B cell (primary cell): ENCODE results near the gene OTOR. TPM values are rescaled to one million over a fixed set of nuclear protein-coding genes. Genes with fewer than 3 reads are reported as not detected.

Experiments used
- ATAC-seq: fragments of 200-7000 bp; cut with Tn5 transposase; one replicate; pipeline ENCODE4 v1.10.0; 2021; ENCODE audit warnings: low read depth, mild to moderate bottlenecking, moderate number of reproducible peaks, moderate library complexity
- CTCF ChIA-PET: fragments of 350-600 bp; sonication (Branson Sonifier 250); formaldehyde crosslinking; loops from one replicate; lab custom pipeline; 2021; ENCODE audit warnings: antibody characterized with exemption, inconsistent platforms; lab: Charles Lee
- POLR2A ChIA-PET: fragments of 350-600 bp; sonication (Branson Sonifier 250); formaldehyde crosslinking; loops from one replicate; lab custom pipeline; 2021; ENCODE audit warnings: antibody characterized with exemption; lab: Charles Lee
- DNase-seq: peaks from one replicate; pipeline ENCODE4 v3.0.0; 2013
- H2AFZ ChIP-seq: 2 replicates; pipeline ENCODE4 v1.6.1; 2012; ENCODE audit warnings: mild to moderate bottlenecking, low read depth, low read length; ENCODE audit not compliant: insufficient read depth, poor library complexity, severe bottlenecking
- H3K27ac ChIP-seq, 2 donors: 1 replicate in 1 of 2; 2 replicates in 1 of 2; pipeline ENCODE4 v1.5.1; 2012 to 2013; ENCODE audit warnings: low read length in 2 of 2, mild to moderate bottlenecking in 2 of 2, moderate library complexity in 1 of 2
- H3K27me3 ChIP-seq, 4 experiments: fragments of 200-600 bp in 1 of 4; sonication (generic) in 1 of 4; replicated peaks in 1 of 4; 1 replicate in 2 of 4; 2 replicates in 2 of 4; pipeline versions ENCODE4 v1.6.1 to v1.7.0; 2013 to 2016; ENCODE audit warnings: low read length in 3 of 4, mild to moderate bottlenecking in 2 of 4, mixed read lengths in 1 of 4, moderate library complexity in 1 of 4; ENCODE audit not compliant: insufficient read depth in 4 of 4, control insufficient read depth in 3 of 4; ENCODE audit errors: control extremely low read depth in 1 of 4
- H3K36me3 ChIP-seq, 2 experiments: replicated peaks in 1 of 2; 1 replicate in 1 of 2; 2 replicates in 1 of 2; pipeline versions ENCODE4 v1.6.1 to v1.7.1; 2013; ENCODE audit warnings: low read length in 1 of 2; ENCODE audit not compliant: insufficient read depth in 2 of 2, control insufficient read depth in 1 of 2; ENCODE audit errors: control extremely low read depth in 1 of 2, extremely low read depth in 1 of 2
- H3K4me1 ChIP-seq, 2 donors: fragments of 200-600 bp in 1 of 2; sonication (generic) in 1 of 2; 1 replicate in 1 of 2; 2 replicates in 1 of 2; pipeline versions ENCODE4 v1.5.1 to v1.6.1; 2013 to 2017; ENCODE audit warnings: low read length in 2 of 2; ENCODE audit not compliant: control insufficient read depth in 2 of 2, insufficient read depth in 2 of 2
- H3K4me2 ChIP-seq: replicated peaks from 2 replicates; pipeline ENCODE3; 2012; ENCODE audit warnings: mild to moderate bottlenecking, low read depth, low read length; ENCODE audit not compliant: poor library complexity, severe bottlenecking
- H3K4me3 ChIP-seq, 5 experiments: fragments of 200-600 bp in 1 of 5; sonication (generic) in 1 of 5; 1 replicate in 3 of 5; 2 replicates in 2 of 5; pipeline versions ENCODE4 v1.5.1 to v1.7.0; 2011 to 2016; ENCODE audit warnings: low read length in 4 of 5, mild to moderate bottlenecking in 4 of 5, low read depth in 2 of 5, control low read depth in 1 of 5, moderate library complexity in 1 of 5; ENCODE audit not compliant: insufficient read depth in 1 of 5; ENCODE audit errors: control extremely low read depth in 1 of 5, extremely low read depth in 1 of 5
- H3K79me2 ChIP-seq: fragments of 200-600 bp; sonication (generic); one replicate; pipeline ENCODE4 v1.6.0; 2016; ENCODE audit warnings: low read length; ENCODE audit not compliant: control insufficient read depth, insufficient read depth
- H3K9ac ChIP-seq: fragments of 200-600 bp; sonication (generic); 2 replicates; pipeline ENCODE4 v1.6.1; 2017; ENCODE audit warnings: mild to moderate bottlenecking, low read length, moderate library complexity
- H3K9me3 ChIP-seq, 3 donors: one replicate each; pipeline versions ENCODE4 v1.6.1 to v1.7.1; 2013; ENCODE audit warnings: low read length in 2 of 3; ENCODE audit not compliant: control insufficient read depth in 2 of 3, insufficient read depth in 1 of 3; ENCODE audit errors: control extremely low read depth in 1 of 3
- H4K20me1 ChIP-seq: 2 replicates; pipeline ENCODE4 v1.6.0; 2012; ENCODE audit warnings: mild to moderate bottlenecking, low read length; ENCODE audit not compliant: insufficient read depth, control insufficient read depth, poor library complexity, severe bottlenecking
- H3K27ac Mint-ChIP-seq: one replicate; pipeline ENCODE4 v1.8.0; 2021; ENCODE audit warnings: mixed read lengths
- H3K27me3 Mint-ChIP-seq: one replicate; pipeline ENCODE4 v1.8.0; 2021; ENCODE audit warnings: mixed read lengths
- H3K4me1 Mint-ChIP-seq: one replicate; pipeline ENCODE4 v1.8.0; 2021; ENCODE audit warnings: mixed read lengths
- H3K4me3 Mint-ChIP-seq: one replicate; pipeline ENCODE4 v1.8.0; 2021; ENCODE audit warnings: mixed read lengths
- H3K9me3 Mint-ChIP-seq: one replicate; pipeline ENCODE4 v1.8.0; 2022; ENCODE audit warnings: mixed read lengths; ENCODE audit not compliant: insufficient read depth
- CTCF ChIP-seq: fragments of 200-600 bp; IDR thresholded peaks from one replicate; pipeline ENCODE4 v1.8.0; 2022; ENCODE audit warnings: antibody characterized with exemption, mild to moderate bottlenecking
- EZH2 ChIP-seq: IDR thresholded peaks from 2 replicates; pipeline ENCODE4 v1.6.1; 2012; ENCODE audit warnings: borderline replicate concordance, low read depth, mild to moderate bottlenecking, moderate library complexity, low read length; ENCODE audit not compliant: insufficient read depth, poor library complexity, severe bottlenecking
- WGBS: methylation state at CpG from one replicate; pipeline ENCODE4 v1.1.5; 2013; ENCODE audit warnings: missing lambda C conversion rate; ENCODE audit not compliant: insufficient coverage; 5-methylcytosine and 5-hydroxymethylcytosine counted together
- intact Hi-C: fragments of 100-400 bp; cut with micrococcal nuclease; formaldehyde crosslinking; loops from one replicate; pipeline ENCODE4 v1.10.0; 2022
- polyA plus RNA-seq: library from polyadenylated mRNA; depleted of rRNA; stranded (reverse); fragments of >200 nt; gene quantifications from 2 replicates; pipeline ENCODE4 v1.2.3, GENCODE V29; 2012
- total RNA-seq, 2 donors: library from RNA; stranded (reverse); fragments of 120-200 nt in 1 of 2; gene quantifications; 1 replicate in 1 of 2; 2 replicates in 1 of 2; pipeline versions ENCODE4 v1.2.3 to v1.2.4, GENCODE V29; 2013 to 2022

The OTOR gene
- total and polyA plus RNA-seq, 2 donors (not counting 1 experiment from before 2014, with no cell fraction given): not detected

DNA sequence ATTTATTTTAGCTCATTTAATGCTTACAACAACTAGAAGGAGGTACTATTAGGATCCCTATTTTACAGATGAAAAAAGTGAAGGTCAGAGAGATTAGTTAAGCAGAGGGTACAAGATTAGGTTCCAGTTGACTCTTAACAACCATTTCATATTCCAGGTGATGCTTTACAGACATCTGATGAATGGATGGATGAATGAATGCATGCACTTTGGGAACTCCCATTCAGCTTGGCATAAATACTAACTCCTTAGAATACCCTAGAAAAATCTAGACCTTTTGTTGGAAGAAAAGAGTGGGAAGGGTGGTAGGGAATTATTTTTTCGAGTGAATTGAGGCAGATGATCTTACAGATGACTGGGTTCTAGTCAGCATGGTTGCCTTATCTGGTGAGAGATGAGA, 19.1 kb upstream of the OTOR start:
- CTCF ChIA-PET: interaction anchor here (1.5 kb wide), 1 partner anchor 33 kb away, joined by 4 read pairs; no protein-coding TSS in a partner anchor
- Histone ChIP-seq H4K20me1 (peaks cover 21% of the 10 kb centered on the region), H2AFZ (peak overlapping the region; percentile 94), H3K9ac (peak overlapping the region; percentile 97), H3K4me1 (peaks cover 16 to 20% of the 10 kb centered on the region in 2 donors), H3K4me3 (peak overlapping the region in 4 of 5 experiments; percentile 86 to 95 (median 94)), H3K4me2 (peak overlapping the region; percentile 82), H3K79me2 (peaks cover 24% of the 10 kb centered on the region), H3K9me3 (peaks cover 0 to 13% (median 11%) of the 10 kb centered on the region in 3 donors), H3K27me3 (peaks cover 2 to 23% (median 16%) of the 10 kb centered on the region in 4 experiments), H3K27ac (peak overlapping the region; percentile 79 to 90), H3K36me3 (peaks cover 11 to 21% of the 10 kb centered on the region in 2 experiments)
- Mint-ChIP-seq H3K4me3 (peak overlapping the region; percentile 100), H3K9me3 (peaks cover 4% of the 10 kb centered on the region), H3K27me3 (peaks cover 25% of the 10 kb centered on the region), H3K4me1 (peaks cover 39% of the 10 kb centered on the region), H3K27ac (peak overlapping the region; percentile 99)
- no peak for ATAC-seq
- DNase-seq: no peak
- POLR2A ChIA-PET: no interaction called here
- intact Hi-C loops: no loop called here
- TF ChIP-seq EZH2 (no peak), CTCF (no peak)
- 100% methylated on average over 1 of the region's 1 CpG for WGBS
